ENCODE data around the gene LINS1. TPM values are rescaled to one million over a fixed set of nuclear protein-coding genes. Genes with fewer than 3 reads are reported as not detected.

Gene LINS1
- polyA plus RNA-seq, 1 donor from 2014 or later: 21.4 TPM

- Histone ChIP-seq H3K27ac (ENCODE audit: low read length) (no peak overlapping the region), H3K27me3 (ENCODE audit: insufficient read depth, low read depth, low read length) (no peaks in the 10 kb centered on the region), H3K9ac (ENCODE audit: low read length) (no peak overlapping the region), H3K36me3 (ENCODE audit: insufficient read depth, low read length) (no peaks in the 10 kb centered on the region), H3K4me2 (ENCODE audit: low read length) (no peak overlapping the region), H2AFZ (ENCODE audit: low read depth, low read length) (no peak overlapping the region), H3K9me3 (ENCODE audit: low read length) (no peaks in the 10 kb centered on the region), H3K79me2 (replicated peaks; ENCODE audit: insufficient read depth, low read length) (no peaks in the 10 kb centered on the region), H3K4me3 (ENCODE audit: low read length) (no peak overlapping the region), H3F3A (ENCODE audit: insufficient read depth, low read length, poor library complexity, severe bottlenecking) (no peaks in the 10 kb centered on the region), H3K9me2 (ENCODE audit: insufficient read depth, low read length) (no peaks in the 10 kb centered on the region), H4K20me1 (ENCODE audit: insufficient read depth) (no peaks in the 10 kb centered on the region)
- no peak for TF ChIP-seq EZH2 (IDR thresholded peaks at IDR 0.05; ENCODE audit: borderline replicate concordance, insufficient read depth, low read length, poor library complexity, severe bottlenecking)
- no peak for TF ChIP-seq SMC3 (conservative IDR thresholded peaks at IDR 0.05; ENCODE audit: poor library complexity)
- TF ChIP-seq RAD21 (conservative IDR thresholded peaks at IDR 0.05): no peak
- no peak for TF ChIP-seq EP300 (conservative IDR thresholded peaks at IDR 0.05; ENCODE audit: poor library complexity, severe bottlenecking)
- TF ChIP-seq CTCF (IDR thresholded peaks at IDR 0.05; ENCODE audit: poor library complexity, severe bottlenecking): no peak
- no peak for TF ChIP-seq MXI1 (conservative IDR thresholded peaks at IDR 0.05; ENCODE audit: poor library complexity, severe bottlenecking)
- TF ChIP-seq POLR2AphosphoS5 (IDR thresholded peaks at IDR 0.05): no peak
- no peak for TF ChIP-seq TAF1 (IDR thresholded peaks at IDR 0.05; ENCODE audit: low read depth)
- TF ChIP-seq REST (IDR thresholded peaks at IDR 0.05; ENCODE audit: borderline replicate concordance): no peak
Measured at GRCh38 chr15:100525436-100525835, 76.5 kb downstream of the LINS1 start.

GRCh38 chr15:100524326-100524725 is 77.7 kb downstream of the LINS1 start:
- Histone ChIP-seq H4K20me1 (ENCODE audit: insufficient read depth) (no peaks in the 10 kb centered on the region), H3K9me2 (ENCODE audit: insufficient read depth, low read length) (no peaks in the 10 kb centered on the region), H3K9me3 (ENCODE audit: low read length) (no peaks in the 10 kb centered on the region), H3K27ac (ENCODE audit: low read length) (no peak overlapping the region), H3F3A (ENCODE audit: insufficient read depth, low read length, poor library complexity, severe bottlenecking) (no peaks in the 10 kb centered on the region), H3K4me3 (ENCODE audit: low read length) (no peak overlapping the region), H3K9ac (ENCODE audit: low read length) (no peak overlapping the region), H2AFZ (ENCODE audit: low read depth, low read length) (no peak overlapping the region), H3K27me3 (ENCODE audit: insufficient read depth, low read depth, low read length) (no peaks in the 10 kb centered on the region), H3K4me2 (ENCODE audit: low read length) (no peak overlapping the region), H3K79me2 (replicated peaks; ENCODE audit: insufficient read depth, low read length) (no peaks in the 10 kb centered on the region), H3K36me3 (ENCODE audit: insufficient read depth, low read length) (no peaks in the 10 kb centered on the region)
- TF ChIP-seq CTCF (IDR thresholded peaks at IDR 0.05; ENCODE audit: poor library complexity, severe bottlenecking): no peak
- TF ChIP-seq TAF1 (IDR thresholded peaks at IDR 0.05; ENCODE audit: low read depth): no peak
- TF ChIP-seq RAD21 (conservative IDR thresholded peaks at IDR 0.05): no peak
